ENCODE data around the gene AMBRA1.

The AMBRA1 gene

GRCh38 chr11:46604796-46605195, 11.0 kb upstream of the AMBRA1 start:
- Histone ChIP-seq H2AFZ (ENCODE audit: low read depth, low read length) (no peak overlapping the region), H3K9me3 (ENCODE audit: low read length) (no peaks in the 10 kb centered on the region), H3K4me3 (ENCODE audit: low read length) (no peak overlapping the region), H3K4me1 (ENCODE audit: insufficient read depth, low read length) (no peaks in the 10 kb centered on the region), H3K36me3 (ENCODE audit: insufficient read depth, low read length) (peaks cover 6% of the 10 kb centered on the region), H3K27me3 (ENCODE audit: insufficient read depth, low read length) (no peaks in the 10 kb centered on the region)

- no peak overlapping the region for H2AFZ ChIP-seq (ENCODE audit: low read depth, low read length)
These were observed 10.0 kb upstream of the AMBRA1 start for GRCh38 chr11:46603704-46604308.

GRCh38 chr11:46601129-46601528, 7.3 kb upstream of the AMBRA1 start:
- H3K9me3 ChIP-seq (ENCODE audit: low read length): no peaks in the 10 kb centered on the region
- no peaks in the 10 kb centered on the region for H3K4me1 ChIP-seq (ENCODE audit: insufficient read depth, low read length)
- no peak overlapping the region for H3K4me3 ChIP-seq (ENCODE audit: low read length)
- H3K36me3 ChIP-seq (ENCODE audit: insufficient read depth, low read length): peaks cover 6% of the 10 kb centered on the region
- no peaks in the 10 kb centered on the region for H3K27me3 ChIP-seq (ENCODE audit: insufficient read depth, low read length)
- H2AFZ ChIP-seq (ENCODE audit: low read depth, low read length): no peak overlapping the region

More at GRCh38 chr11:46603704-46604308, 10.0 kb upstream of the AMBRA1 start:
- H3K36me3 ChIP-seq (ENCODE audit: insufficient read depth, low read length): peaks cover 6% of the 10 kb centered on the region
- no peaks in the 10 kb centered on the region for H3K4me1 ChIP-seq (ENCODE audit: insufficient read depth, low read length)
- no peaks in the 10 kb centered on the region for H3K27me3 ChIP-seq (ENCODE audit: insufficient read depth, low read length)
- H3K9me3 ChIP-seq (ENCODE audit: low read length): no peaks in the 10 kb centered on the region
- H3K4me3 ChIP-seq (ENCODE audit: low read length): no peak overlapping the region

GRCh38 chr11:46600194-46600960, 6.6 kb upstream of the AMBRA1 start:
- no peaks in the 10 kb centered on the region for H3K27me3 ChIP-seq (ENCODE audit: insufficient read depth, low read length)
- H2AFZ ChIP-seq (ENCODE audit: low read depth, low read length): no peak overlapping the region
- H3K4me3 ChIP-seq (ENCODE audit: low read length): no peak overlapping the region
- no peaks in the 10 kb centered on the region for H3K4me1 ChIP-seq (ENCODE audit: insufficient read depth, low read length)
- H3K9me3 ChIP-seq (ENCODE audit: low read length): no peaks in the 10 kb centered on the region
- H3K36me3 ChIP-seq (ENCODE audit: insufficient read depth, low read length): peaks cover 6% of the 10 kb centered on the region

GRCh38 chr11:46599340-46600193, 5.7 kb upstream of the AMBRA1 start:
- Histone ChIP-seq H3K4me3 (ENCODE audit: low read length) (no peak overlapping the region), H3K9me3 (ENCODE audit: low read length) (no peaks in the 10 kb centered on the region), H2AFZ (ENCODE audit: low read depth, low read length) (no peak overlapping the region), H3K4me1 (ENCODE audit: insufficient read depth, low read length) (peaks cover under 1% of the 10 kb centered on the region), H3K27me3 (ENCODE audit: insufficient read depth, low read length) (no peaks in the 10 kb centered on the region), H3K36me3 (ENCODE audit: insufficient read depth, low read length) (peaks cover 6% of the 10 kb centered on the region)

- no peaks in the 10 kb centered on the region for H3K9me3 ChIP-seq (ENCODE audit: low read length)
- H3K4me3 ChIP-seq (ENCODE audit: low read length): no peak overlapping the region
- H3K27me3 ChIP-seq (ENCODE audit: insufficient read depth, low read length): no peaks in the 10 kb centered on the region
- no peaks in the 10 kb centered on the region for H3K36me3 ChIP-seq (ENCODE audit: insufficient read depth, low read length)
- peaks cover 12% of the 10 kb centered on the region for H3K4me1 ChIP-seq (ENCODE audit: insufficient read depth, low read length)
- no peak overlapping the region for H2AFZ ChIP-seq (ENCODE audit: low read depth, low read length)
These were observed 3.9 kb upstream of the AMBRA1 start for GRCh38 chr11:46597609-46598219.

GRCh38 chr11:46597155-46597554, 3.3 kb upstream of the AMBRA1 start:
- H3K4me3 ChIP-seq (ENCODE audit: low read length): no peak overlapping the region
- peaks cover 17% of the 10 kb centered on the region for H3K4me1 ChIP-seq (ENCODE audit: insufficient read depth, low read length)
- no peaks in the 10 kb centered on the region for H3K9me3 ChIP-seq (ENCODE audit: low read length)
- no peaks in the 10 kb centered on the region for H3K36me3 ChIP-seq (ENCODE audit: insufficient read depth, low read length)
- H3K27me3 ChIP-seq (ENCODE audit: insufficient read depth, low read length): no peaks in the 10 kb centered on the region
- no peak overlapping the region for H2AFZ ChIP-seq (ENCODE audit: low read depth, low read length)

GRCh38 chr11:46594785-46595184, 962 bp upstream of the AMBRA1 start:
- no peaks in the 10 kb centered on the region for H3K27me3 ChIP-seq (ENCODE audit: insufficient read depth, low read length)
- no peaks in the 10 kb centered on the region for H3K36me3 ChIP-seq (ENCODE audit: insufficient read depth, low read length)
- H3K4me3 ChIP-seq (ENCODE audit: low read length): peak overlapping the region; percentile 89
- peak overlapping the region; percentile 78 for H2AFZ ChIP-seq (ENCODE audit: low read depth, low read length)
- H3K9me3 ChIP-seq (ENCODE audit: low read length): no peaks in the 10 kb centered on the region
- peaks cover 19% of the 10 kb centered on the region for H3K4me1 ChIP-seq (ENCODE audit: insufficient read depth, low read length)

GRCh38 chr11:46594374-46594700, 514 bp upstream of the AMBRA1 start:
- H3K36me3 ChIP-seq (ENCODE audit: insufficient read depth, low read length): no peaks in the 10 kb centered on the region
- H3K9me3 ChIP-seq (ENCODE audit: low read length): no peaks in the 10 kb centered on the region
- H3K4me3 ChIP-seq (ENCODE audit: low read length): peak overlapping the region; percentile 89
- peak overlapping the region; percentile 78 for H2AFZ ChIP-seq (ENCODE audit: low read depth, low read length)
- H3K27me3 ChIP-seq (ENCODE audit: insufficient read depth, low read length): no peaks in the 10 kb centered on the region
- H3K4me1 ChIP-seq (ENCODE audit: insufficient read depth, low read length): peaks cover 19% of the 10 kb centered on the region

GRCh38 chr11:46590740-46591605, 2.9 kb downstream of the AMBRA1 start:
- H2AFZ ChIP-seq (ENCODE audit: low read depth, low read length): no peak overlapping the region
- H3K27me3 ChIP-seq (ENCODE audit: insufficient read depth, low read length): no peaks in the 10 kb centered on the region
- H3K4me1 ChIP-seq (ENCODE audit: insufficient read depth, low read length): peaks cover 19% of the 10 kb centered on the region
- no peaks in the 10 kb centered on the region for H3K9me3 ChIP-seq (ENCODE audit: low read length)
- no peak overlapping the region for H3K4me3 ChIP-seq (ENCODE audit: low read length)
- no peaks in the 10 kb centered on the region for H3K36me3 ChIP-seq (ENCODE audit: insufficient read depth, low read length)

GRCh38 chr11:46588915-46589314, 4.9 kb downstream of the AMBRA1 start:
- no peak overlapping the region for H3K4me3 ChIP-seq (ENCODE audit: low read length)
- H3K4me1 ChIP-seq (ENCODE audit: insufficient read depth, low read length): peaks cover 14% of the 10 kb centered on the region
- peaks cover 2% of the 10 kb centered on the region for H3K9me3 ChIP-seq (ENCODE audit: low read length)
- H3K27me3 ChIP-seq (ENCODE audit: insufficient read depth, low read length): no peaks in the 10 kb centered on the region
- no peak overlapping the region for H2AFZ ChIP-seq (ENCODE audit: low read depth, low read length)
- H3K36me3 ChIP-seq (ENCODE audit: insufficient read depth, low read length): no peaks in the 10 kb centered on the region

GRCh38 chr11:46588131-46588530, 5.7 kb downstream of the AMBRA1 start:
- H3K27me3 ChIP-seq (ENCODE audit: insufficient read depth, low read length): no peaks in the 10 kb centered on the region
- peaks cover 12% of the 10 kb centered on the region for H3K4me1 ChIP-seq (ENCODE audit: insufficient read depth, low read length)
- no peaks in the 10 kb centered on the region for H3K36me3 ChIP-seq (ENCODE audit: insufficient read depth, low read length)
- no peak overlapping the region for H3K4me3 ChIP-seq (ENCODE audit: low read length)
- H3K9me3 ChIP-seq (ENCODE audit: low read length): peaks cover 2% of the 10 kb centered on the region
- no peak overlapping the region for H2AFZ ChIP-seq (ENCODE audit: low read depth, low read length)
